ENCODE measurements around the gene ALCAM. TPM values are rescaled to one million over a fixed set of nuclear protein-coding genes. Genes with fewer than 3 reads are reported as not detected.
A peak's percentile ranks its signal among the peaks of the same experiment; 100 is the strongest.

Gene ALCAM
- total RNA-seq, 2 donors from 2014 or later = 17.8 to 29.6 TPM

DNA sequence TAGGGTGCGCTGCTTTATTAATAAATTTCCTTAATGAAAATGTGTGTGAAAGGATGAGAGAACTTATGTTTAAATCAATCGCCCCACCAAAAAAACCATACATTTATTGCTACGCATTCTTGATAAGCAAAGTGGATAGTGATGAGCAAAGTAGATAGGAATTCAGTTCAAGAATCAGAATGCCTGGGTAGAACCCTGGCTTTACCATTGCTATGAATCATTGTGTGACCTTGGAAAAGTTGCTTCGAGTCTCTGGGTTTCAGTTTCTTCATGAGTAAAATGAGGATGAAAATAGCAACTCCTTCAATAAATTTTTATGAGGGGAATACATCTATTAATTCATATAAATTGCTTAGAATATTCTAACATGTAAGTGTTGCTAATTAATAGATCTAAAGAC, 2.6 kb upstream of the ALCAM start:
- intact Hi-C loops (cut with DNase I) = loop anchor here (10.0 kb wide), 2 partner anchors 161 to 769 kb away; no protein-coding TSS in a partner anchor

DNA sequence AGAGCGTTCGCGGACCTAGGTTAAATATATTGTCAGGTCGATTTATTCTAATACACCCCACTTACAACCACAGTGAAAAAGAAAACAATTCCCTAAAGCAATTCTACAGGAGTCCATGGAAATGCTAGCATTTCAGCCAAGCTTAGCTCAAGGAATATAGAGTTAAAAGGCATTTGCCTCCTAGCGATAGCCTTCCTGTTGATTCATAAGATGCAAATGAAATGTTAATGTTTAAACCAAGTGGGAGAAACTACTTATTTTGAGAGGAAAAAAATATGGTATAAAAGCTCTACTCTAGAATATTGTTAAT, 1.7 kb upstream of the ALCAM start:
- no peaks in the 10 kb centered on the region for H3K4me1 ChIP-seq
- TF ChIP-seq, protein P1, sequence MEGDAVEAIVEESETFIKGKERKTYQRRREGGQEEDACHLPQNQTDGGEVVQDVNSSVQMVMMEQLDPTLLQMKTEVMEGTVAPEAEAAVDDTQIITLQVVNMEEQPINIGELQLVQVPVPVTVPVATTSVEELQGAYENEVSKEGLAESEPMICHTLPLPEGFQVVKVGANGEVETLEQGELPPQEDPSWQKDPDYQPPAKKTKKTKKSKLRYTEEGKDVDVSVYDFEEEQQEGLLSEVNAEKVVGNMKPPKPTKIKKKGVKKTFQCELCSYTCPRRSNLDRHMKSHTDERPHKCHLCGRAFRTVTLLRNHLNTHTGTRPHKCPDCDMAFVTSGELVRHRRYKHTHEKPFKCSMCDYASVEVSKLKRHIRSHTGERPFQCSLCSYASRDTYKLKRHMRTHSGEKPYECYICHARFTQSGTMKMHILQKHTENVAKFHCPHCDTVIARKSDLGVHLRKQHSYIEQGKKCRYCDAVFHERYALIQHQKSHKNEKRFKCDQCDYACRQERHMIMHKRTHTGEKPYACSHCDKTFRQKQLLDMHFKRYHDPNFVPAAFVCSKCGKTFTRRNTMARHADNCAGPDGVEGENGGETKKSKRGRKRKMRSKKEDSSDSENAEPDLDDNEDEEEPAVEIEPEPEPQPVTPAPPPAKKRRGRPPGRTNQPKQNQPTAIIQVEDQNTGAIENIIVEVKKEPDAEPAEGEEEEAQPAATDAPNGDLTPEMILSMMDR (IDR thresholded peaks at IDR 0.05) = no peak
- H3K36me3 ChIP-seq = no peaks in the 10 kb centered on the region
- no peak overlapping the region for H3K4me3 ChIP-seq
- H3K9ac ChIP-seq (ENCODE audit: low read depth in 2 of 2, low read length in 2 of 2) = no peak overlapping the region
- intact Hi-C loops (cut with DNase I) = loop anchor here (10.0 kb wide), 2 partner anchors 160 to 770 kb away; no protein-coding TSS in a partner anchor
- no peaks in the 10 kb centered on the region for H3K9me3 ChIP-seq
- DNase-seq = no peak
- no peaks in the 10 kb centered on the region for H3K27me3 ChIP-seq
- H3K27ac ChIP-seq = no peak overlapping the region

More for the DNA sequence above, 2.6 kb upstream of the ALCAM start:
- H3K36me3 ChIP-seq = no peaks in the 10 kb centered on the region
- TF ChIP-seq, protein P1 (IDR thresholded peaks at IDR 0.05) = no peak
- H3K27me3 ChIP-seq = no peaks in the 10 kb centered on the region
- H3K9me3 ChIP-seq = no peaks in the 10 kb centered on the region
- H3K4me1 ChIP-seq = no peaks in the 10 kb centered on the region
- no peak for DNase-seq
- no peak overlapping the region for H3K9ac ChIP-seq (ENCODE audit: low read depth in 2 of 2, low read length in 2 of 2)
- H3K4me3 ChIP-seq = no peak overlapping the region
- no peak overlapping the region for H3K27ac ChIP-seq

GRCh38 chr3:105365391-105366325, 1.1 kb upstream of the ALCAM start:
- peak overlapping the region; percentile 47 to 90 for H3K9ac ChIP-seq (ENCODE audit: low read depth in 2 of 2, low read length in 2 of 2)
- no peaks in the 10 kb centered on the region for H3K27me3 ChIP-seq
- H3K4me3 ChIP-seq = peak overlapping the region; percentile 70
- H3K36me3 ChIP-seq = no peaks in the 10 kb centered on the region
- TF ChIP-seq, protein P1 (IDR thresholded peaks at IDR 0.05) = no peak
- H3K27ac ChIP-seq = peak overlapping the region; percentile 91
- H3K4me1 ChIP-seq = no peaks in the 10 kb centered on the region
- intact Hi-C loops (cut with DNase I) = loop anchor here (10.0 kb wide), 2 partner anchors 159 to 771 kb away; no protein-coding TSS in a partner anchor
- DNase-seq = peak; percentile 22
- no peaks in the 10 kb centered on the region for H3K9me3 ChIP-seq

DNA sequence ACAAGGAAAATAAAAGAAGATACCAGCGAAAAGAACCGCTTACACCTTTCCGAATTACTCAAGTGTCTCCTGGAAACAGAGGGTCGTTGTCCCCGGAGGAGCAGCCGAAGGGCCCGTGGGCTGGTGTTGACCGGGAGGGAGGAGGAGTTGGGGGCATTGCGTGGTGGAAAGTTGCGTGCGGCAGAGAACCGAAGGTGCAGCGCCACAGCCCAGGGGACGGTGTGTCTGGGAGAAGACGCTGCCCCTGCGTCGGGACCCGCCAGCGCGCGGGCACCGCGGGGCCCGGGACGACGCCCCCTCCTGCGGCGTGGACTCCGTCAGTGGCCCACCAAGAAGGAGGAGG, 325 bp downstream of the ALCAM start:
- no peaks in the 10 kb centered on the region for H3K4me1 ChIP-seq
- TF ChIP-seq, protein P1 (IDR thresholded peaks at IDR 0.05) = no peak
- peak overlapping the region; percentile 73 to 90 for H3K9ac ChIP-seq (ENCODE audit: low read depth in 2 of 2, low read length in 2 of 2)
- H3K9me3 ChIP-seq = no peaks in the 10 kb centered on the region
- peak overlapping the region; percentile 91 for H3K27ac ChIP-seq
- peak overlapping the region; percentile 70 for H3K4me3 ChIP-seq
- intact Hi-C loops (cut with DNase I) = loop anchor here (10.0 kb wide), 2 partner anchors 158 to 772 kb away; no protein-coding TSS in a partner anchor
- no peaks in the 10 kb centered on the region for H3K27me3 ChIP-seq
- H3K36me3 ChIP-seq = no peaks in the 10 kb centered on the region
- DNase-seq = peak; percentile 40

DNA sequence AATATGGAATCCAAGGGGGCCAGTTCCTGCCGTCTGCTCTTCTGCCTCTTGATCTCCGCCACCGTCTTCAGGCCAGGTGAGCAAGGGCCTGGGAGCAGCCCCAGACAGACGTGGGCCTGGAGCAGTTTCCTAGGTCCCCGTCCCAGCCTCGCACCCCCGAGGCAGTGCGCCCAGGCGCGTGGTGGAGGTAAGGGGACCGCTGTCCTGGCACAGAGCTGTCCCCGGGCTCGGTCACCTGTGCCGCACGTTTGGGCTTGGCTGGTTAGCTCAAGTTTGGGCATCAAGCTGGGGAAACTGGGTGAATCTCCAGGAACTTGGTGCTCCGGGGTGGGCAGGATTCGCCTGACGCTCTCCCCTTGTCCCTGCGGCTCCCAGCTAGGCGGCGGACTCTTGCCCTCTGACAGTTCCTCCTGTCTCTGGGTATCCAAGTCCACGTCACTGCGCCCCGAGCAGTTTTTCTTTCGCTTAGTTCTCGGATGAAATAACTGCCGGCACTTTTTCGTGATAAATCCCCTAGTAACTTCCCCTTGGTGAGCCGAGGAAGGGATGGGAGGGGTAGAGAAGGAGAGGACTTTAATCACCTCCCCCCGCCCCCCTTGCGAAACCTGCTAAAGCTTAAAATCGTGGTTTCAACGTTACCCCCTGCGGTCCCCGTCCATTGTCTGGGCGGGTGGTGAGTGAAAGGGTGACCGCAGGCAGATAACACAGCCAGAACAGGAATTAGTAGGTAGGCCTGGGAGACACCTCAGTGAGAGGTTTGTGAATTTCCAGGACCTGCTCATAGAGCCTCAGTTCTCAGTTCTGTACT, 901 bp downstream of the ALCAM start:
- no peaks in the 10 kb centered on the region for H3K27me3 ChIP-seq
- H3K9me3 ChIP-seq = no peaks in the 10 kb centered on the region
- H3K4me1 ChIP-seq = no peaks in the 10 kb centered on the region
- TF ChIP-seq, protein P1 (IDR thresholded peaks at IDR 0.05) = no peak
- H3K27ac ChIP-seq = peak overlapping the region; percentile 91
- intact Hi-C loops (cut with DNase I) = loop anchor here (10.0 kb wide), 2 partner anchors 157 to 773 kb away; no protein-coding TSS in a partner anchor
- peak overlapping the region; percentile 70 for H3K4me3 ChIP-seq
- H3K36me3 ChIP-seq = no peaks in the 10 kb centered on the region
- peak; percentile 84 for DNase-seq
- peak overlapping the region; percentile 73 to 90 for H3K9ac ChIP-seq (ENCODE audit: low read depth in 2 of 2, low read length in 2 of 2)
